ENCODE results near the gene GRIK4.
A peak's percentile ranks its signal among the peaks of the same experiment; 100 is the strongest.

GRIK4 gene

GRCh38 chr11:120911943-120912342 lies 400.4 kb downstream of the GRIK4 start:
- Histone ChIP-seq H4K20me1 (ENCODE audit: insufficient read depth, low read length) (no peaks in the 10 kb centered on the region), H3K4me2 (ENCODE audit: low read length) (no peak overlapping the region), H3K36me3 (ENCODE audit: insufficient read depth, low read length) (no peaks in the 10 kb centered on the region), H3K9ac (ENCODE audit: low read length) (no peak overlapping the region), H3K9me3 (ENCODE audit: low read length) (no peaks in the 10 kb centered on the region), H2AFZ (ENCODE audit: low read length) (no peak overlapping the region), H3F3A (ENCODE audit: insufficient read depth, low read length) (no peaks in the 10 kb centered on the region), H3K9me2 (ENCODE audit: low read depth, low read length) (no peaks in the 10 kb centered on the region), H3K27ac (ENCODE audit: low read depth, low read length, poor library complexity, severe bottlenecking) (no peak overlapping the region), H3K27me3 (ENCODE audit: insufficient read depth, low read length) (no peaks in the 10 kb centered on the region), H3K4me3 (ENCODE audit: low read depth, low read length, poor library complexity, severe bottlenecking) (no peak overlapping the region), H3K79me2 (ENCODE audit: insufficient read depth, low read length) (no peaks in the 10 kb centered on the region), H3K4me1 (ENCODE audit: insufficient read depth, low read length, severe bottlenecking) (no peaks in the 10 kb centered on the region)
- TF ChIP-seq EZH2 (IDR thresholded peaks at IDR 0.05; ENCODE audit: borderline replicate concordance, low read length): no peak
- TF ChIP-seq, protein P1, sequence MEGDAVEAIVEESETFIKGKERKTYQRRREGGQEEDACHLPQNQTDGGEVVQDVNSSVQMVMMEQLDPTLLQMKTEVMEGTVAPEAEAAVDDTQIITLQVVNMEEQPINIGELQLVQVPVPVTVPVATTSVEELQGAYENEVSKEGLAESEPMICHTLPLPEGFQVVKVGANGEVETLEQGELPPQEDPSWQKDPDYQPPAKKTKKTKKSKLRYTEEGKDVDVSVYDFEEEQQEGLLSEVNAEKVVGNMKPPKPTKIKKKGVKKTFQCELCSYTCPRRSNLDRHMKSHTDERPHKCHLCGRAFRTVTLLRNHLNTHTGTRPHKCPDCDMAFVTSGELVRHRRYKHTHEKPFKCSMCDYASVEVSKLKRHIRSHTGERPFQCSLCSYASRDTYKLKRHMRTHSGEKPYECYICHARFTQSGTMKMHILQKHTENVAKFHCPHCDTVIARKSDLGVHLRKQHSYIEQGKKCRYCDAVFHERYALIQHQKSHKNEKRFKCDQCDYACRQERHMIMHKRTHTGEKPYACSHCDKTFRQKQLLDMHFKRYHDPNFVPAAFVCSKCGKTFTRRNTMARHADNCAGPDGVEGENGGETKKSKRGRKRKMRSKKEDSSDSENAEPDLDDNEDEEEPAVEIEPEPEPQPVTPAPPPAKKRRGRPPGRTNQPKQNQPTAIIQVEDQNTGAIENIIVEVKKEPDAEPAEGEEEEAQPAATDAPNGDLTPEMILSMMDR (IDR thresholded peaks at IDR 0.05; ENCODE audit: low read length): no peak

- H3K4me2 ChIP-seq (ENCODE audit: low read length): no peak overlapping the region
- no peaks in the 10 kb centered on the region for H4K20me1 ChIP-seq (ENCODE audit: insufficient read depth, low read length)
- TF ChIP-seq EZH2 (IDR thresholded peaks at IDR 0.05; ENCODE audit: borderline replicate concordance, low read length): no peak
- TF ChIP-seq, protein P1 (IDR thresholded peaks at IDR 0.05; ENCODE audit: low read length): peak; percentile 41; the same call in 1 of the 2 replicates
- no peaks in the 10 kb centered on the region for H3K9me3 ChIP-seq (ENCODE audit: low read length)
- H2AFZ ChIP-seq (ENCODE audit: low read length): no peak overlapping the region
- no peaks in the 10 kb centered on the region for H3K27me3 ChIP-seq (ENCODE audit: insufficient read depth, low read length)
- no peaks in the 10 kb centered on the region for H3F3A ChIP-seq (ENCODE audit: insufficient read depth, low read length)
- H3K36me3 ChIP-seq (ENCODE audit: insufficient read depth, low read length): no peaks in the 10 kb centered on the region
- no peaks in the 10 kb centered on the region for H3K4me1 ChIP-seq (ENCODE audit: insufficient read depth, low read length, severe bottlenecking)
- no peaks in the 10 kb centered on the region for H3K9me2 ChIP-seq (ENCODE audit: low read depth, low read length)
- H3K27ac ChIP-seq (ENCODE audit: low read depth, low read length, poor library complexity, severe bottlenecking): no peak overlapping the region
- H3K9ac ChIP-seq (ENCODE audit: low read length): no peak overlapping the region
- H3K4me3 ChIP-seq (ENCODE audit: low read depth, low read length, poor library complexity, severe bottlenecking): no peak overlapping the region
- no peaks in the 10 kb centered on the region for H3K79me2 ChIP-seq (ENCODE audit: insufficient read depth, low read length)
These were observed 401.0 kb downstream of the GRIK4 start for GRCh38 chr11:120912504-120912903.

GRCh38 chr11:120912915-120913314 lies 401.4 kb downstream of the GRIK4 start:
- no peak overlapping the region for H3K9ac ChIP-seq (ENCODE audit: low read length)
- no peaks in the 10 kb centered on the region for H3K79me2 ChIP-seq (ENCODE audit: insufficient read depth, low read length)
- H4K20me1 ChIP-seq (ENCODE audit: insufficient read depth, low read length): no peaks in the 10 kb centered on the region
- no peaks in the 10 kb centered on the region for H3K27me3 ChIP-seq (ENCODE audit: insufficient read depth, low read length)
- no peak overlapping the region for H3K27ac ChIP-seq (ENCODE audit: low read depth, low read length, poor library complexity, severe bottlenecking)
- no peak overlapping the region for H2AFZ ChIP-seq (ENCODE audit: low read length)
- H3K4me2 ChIP-seq (ENCODE audit: low read length): no peak overlapping the region
- H3K9me3 ChIP-seq (ENCODE audit: low read length): no peaks in the 10 kb centered on the region
- no peaks in the 10 kb centered on the region for H3K9me2 ChIP-seq (ENCODE audit: low read depth, low read length)
- H3K36me3 ChIP-seq (ENCODE audit: insufficient read depth, low read length): no peaks in the 10 kb centered on the region
- no peaks in the 10 kb centered on the region for H3K4me1 ChIP-seq (ENCODE audit: insufficient read depth, low read length, severe bottlenecking)
- no peak overlapping the region for H3K4me3 ChIP-seq (ENCODE audit: low read depth, low read length, poor library complexity, severe bottlenecking)
- no peaks in the 10 kb centered on the region for H3F3A ChIP-seq (ENCODE audit: insufficient read depth, low read length)
- no peak for TF ChIP-seq EZH2 (IDR thresholded peaks at IDR 0.05; ENCODE audit: borderline replicate concordance, low read length)
- TF ChIP-seq, protein P1 (IDR thresholded peaks at IDR 0.05; ENCODE audit: low read length): no peak

Measured in OCI-LY1 (cell line).